ENCODE data around the gene HSP90AA1.

Gene HSP90AA1

DNA sequence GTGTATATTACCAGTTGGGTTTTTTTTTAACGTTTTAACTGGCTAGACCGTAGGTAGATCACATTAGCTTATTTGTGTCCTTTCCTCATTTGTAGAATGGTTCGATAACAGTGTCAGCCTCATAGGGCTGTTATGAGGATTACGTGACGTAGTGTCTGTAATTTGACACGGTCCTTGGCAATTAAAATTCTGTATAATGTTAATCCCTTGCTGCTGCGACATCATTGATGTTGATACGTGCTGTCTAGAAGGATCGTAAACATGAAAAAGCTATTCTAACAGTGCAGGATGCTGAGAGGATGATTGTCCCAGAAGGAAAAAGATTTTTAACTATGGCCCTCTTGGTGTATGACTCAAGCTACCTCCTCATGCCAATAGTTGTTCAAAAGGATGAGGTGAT is 50.9 kb downstream of the HSP90AA1 start:
- no peak for DNase-seq

DNA sequence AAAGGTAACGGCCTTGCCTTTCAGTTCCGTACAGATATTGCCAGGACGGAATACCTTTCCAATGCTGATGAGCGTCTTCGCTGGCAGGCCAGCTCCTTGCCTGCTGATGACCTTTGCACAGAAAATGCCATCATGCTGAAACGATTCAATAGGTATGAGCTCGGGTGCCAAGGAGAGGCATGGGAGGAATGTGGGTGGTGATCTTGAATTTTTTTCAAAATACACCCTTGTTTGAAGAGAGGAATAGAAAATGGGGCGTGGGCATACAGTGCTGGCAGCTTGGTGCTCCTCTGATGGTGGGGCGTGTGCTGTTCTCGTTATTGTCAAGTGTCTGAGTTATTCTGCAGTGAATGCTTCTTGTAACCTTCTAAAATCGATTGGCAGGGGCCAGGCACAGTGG is 52.5 kb downstream of the HSP90AA1 start:
- DNase-seq, result no peak

DNA sequence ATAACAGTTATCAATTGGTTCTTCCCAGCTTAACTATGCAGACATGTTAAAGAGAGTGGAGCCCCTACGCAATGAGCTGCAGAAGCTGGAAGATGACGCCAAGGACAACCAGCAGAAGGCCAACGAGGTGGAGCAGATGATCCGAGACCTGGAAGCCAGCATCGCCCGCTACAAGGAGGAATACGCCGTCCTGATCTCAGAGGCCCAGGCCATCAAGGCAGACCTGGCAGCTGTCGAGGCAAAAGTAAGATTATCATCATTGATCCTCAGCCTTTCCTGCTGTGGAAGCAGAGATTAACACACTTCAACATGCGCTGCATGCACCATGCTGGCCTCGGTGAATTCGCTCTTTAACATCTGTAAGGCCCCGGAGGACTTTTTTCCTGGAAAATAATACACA is 53.6 kb downstream of the HSP90AA1 start:
- no peak for DNase-seq

Measured in activated CD8-positive, alpha-beta memory T cell treated with anti-CD3 and anti-CD28 coated beads, Interleukin-2, amount 50 U/mL, for 48 hours (primary cell).